ENCODE measurements around the gene ZNF281.
"Not testable (repeated sequence)": the region's sequence is repeated elsewhere in the genome, so short reads cannot be mapped to it uniquely, and the experiment has no call there.

ZNF281 gene, protein sequence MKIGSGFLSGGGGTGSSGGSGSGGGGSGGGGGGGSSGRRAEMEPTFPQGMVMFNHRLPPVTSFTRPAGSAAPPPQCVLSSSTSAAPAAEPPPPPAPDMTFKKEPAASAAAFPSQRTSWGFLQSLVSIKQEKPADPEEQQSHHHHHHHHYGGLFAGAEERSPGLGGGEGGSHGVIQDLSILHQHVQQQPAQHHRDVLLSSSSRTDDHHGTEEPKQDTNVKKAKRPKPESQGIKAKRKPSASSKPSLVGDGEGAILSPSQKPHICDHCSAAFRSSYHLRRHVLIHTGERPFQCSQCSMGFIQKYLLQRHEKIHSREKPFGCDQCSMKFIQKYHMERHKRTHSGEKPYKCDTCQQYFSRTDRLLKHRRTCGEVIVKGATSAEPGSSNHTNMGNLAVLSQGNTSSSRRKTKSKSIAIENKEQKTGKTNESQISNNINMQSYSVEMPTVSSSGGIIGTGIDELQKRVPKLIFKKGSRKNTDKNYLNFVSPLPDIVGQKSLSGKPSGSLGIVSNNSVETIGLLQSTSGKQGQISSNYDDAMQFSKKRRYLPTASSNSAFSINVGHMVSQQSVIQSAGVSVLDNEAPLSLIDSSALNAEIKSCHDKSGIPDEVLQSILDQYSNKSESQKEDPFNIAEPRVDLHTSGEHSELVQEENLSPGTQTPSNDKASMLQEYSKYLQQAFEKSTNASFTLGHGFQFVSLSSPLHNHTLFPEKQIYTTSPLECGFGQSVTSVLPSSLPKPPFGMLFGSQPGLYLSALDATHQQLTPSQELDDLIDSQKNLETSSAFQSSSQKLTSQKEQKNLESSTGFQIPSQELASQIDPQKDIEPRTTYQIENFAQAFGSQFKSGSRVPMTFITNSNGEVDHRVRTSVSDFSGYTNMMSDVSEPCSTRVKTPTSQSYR

DNA sequence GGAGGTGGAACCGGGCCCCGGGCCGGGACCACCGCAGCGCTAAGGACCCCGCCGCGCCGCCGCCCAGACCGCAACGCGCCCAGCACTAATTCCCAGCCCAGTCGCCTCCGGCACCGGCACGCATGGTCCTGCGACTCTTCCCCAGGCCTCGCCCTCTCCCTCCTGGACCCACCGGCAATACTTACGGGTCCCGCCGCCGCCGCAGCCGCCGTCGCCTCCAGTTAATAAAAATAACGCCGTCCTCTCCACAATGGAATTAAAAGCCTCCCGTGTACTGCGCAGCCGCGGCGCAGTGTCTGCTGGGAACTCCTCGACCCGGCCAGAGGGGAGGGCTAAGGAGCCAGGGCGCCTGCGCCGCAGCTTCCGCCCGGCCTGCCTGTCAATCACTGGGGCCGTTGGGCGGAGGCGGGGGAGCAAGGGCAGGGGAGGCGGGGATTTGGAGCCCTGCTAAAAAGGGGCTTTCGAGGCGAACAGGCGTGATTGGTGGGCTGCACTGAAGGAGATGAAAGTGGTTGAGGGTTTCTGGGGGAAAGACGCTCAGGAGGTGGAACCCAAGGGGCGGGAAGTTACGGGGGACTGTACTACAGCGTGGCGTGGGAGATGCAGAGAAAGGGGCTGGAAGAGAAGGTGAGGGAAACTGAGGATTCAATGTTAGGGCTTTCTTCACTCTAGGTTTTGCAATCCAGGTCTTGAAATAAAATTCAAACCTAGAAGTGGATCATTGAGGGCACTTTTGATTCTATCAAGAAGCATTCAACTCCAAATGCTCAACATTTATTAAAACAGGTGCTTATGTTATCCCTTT lies at the start of gene ZNF281:
Gene ZNF281 (minus strand): TSS at position 276 of the 805 bp plus-strand sequence. CDS start 331 bp downstream, outside the sequence.
- DNase-seq (ENCODE audit: low read depth, low spot score): peak; percentile 84

DNA sequence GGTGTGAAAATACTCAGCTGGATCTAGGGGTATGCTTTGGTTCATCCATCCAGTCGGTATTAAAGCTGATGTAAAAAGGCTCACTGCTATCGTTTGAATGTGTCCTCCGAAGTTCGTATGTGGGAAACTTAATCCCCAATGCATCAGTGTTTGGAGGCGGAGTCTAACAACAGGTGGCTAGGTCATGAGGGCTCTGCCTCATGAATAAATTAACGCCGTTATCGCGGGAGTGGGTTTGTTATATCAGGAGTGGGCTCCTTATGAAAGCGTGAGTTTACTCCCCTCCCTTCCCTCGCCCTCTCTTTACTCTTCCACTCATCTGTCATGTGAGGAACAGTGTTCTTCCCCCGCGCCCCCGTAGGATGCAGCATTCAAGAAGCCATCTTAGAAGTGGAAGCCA lies 48.9 kb upstream of the ZNF281 start:
- no peak for DNase-seq (ENCODE audit: low read depth, low spot score)

DNA sequence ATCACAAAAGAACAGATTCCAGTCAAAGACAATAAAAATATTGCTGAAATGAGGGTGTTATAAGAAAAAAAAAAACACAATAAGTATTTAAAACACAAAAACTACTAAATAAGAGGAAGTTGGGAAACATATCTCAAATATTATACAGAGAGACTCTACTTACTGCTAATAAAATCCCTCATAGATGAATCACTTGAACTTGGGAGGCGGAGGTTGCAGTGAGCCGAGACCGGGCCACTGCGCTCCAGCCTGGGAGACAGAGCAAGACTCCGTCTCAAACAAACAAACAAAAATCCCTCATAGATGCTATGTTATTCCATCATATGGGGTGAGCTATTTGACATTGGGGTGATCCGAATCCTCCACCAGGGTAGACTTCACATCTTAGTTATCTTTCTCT lies 48.0 kb upstream of the ZNF281 start:
- DNase-seq (ENCODE audit: low read depth, low spot score): no peak

DNA sequence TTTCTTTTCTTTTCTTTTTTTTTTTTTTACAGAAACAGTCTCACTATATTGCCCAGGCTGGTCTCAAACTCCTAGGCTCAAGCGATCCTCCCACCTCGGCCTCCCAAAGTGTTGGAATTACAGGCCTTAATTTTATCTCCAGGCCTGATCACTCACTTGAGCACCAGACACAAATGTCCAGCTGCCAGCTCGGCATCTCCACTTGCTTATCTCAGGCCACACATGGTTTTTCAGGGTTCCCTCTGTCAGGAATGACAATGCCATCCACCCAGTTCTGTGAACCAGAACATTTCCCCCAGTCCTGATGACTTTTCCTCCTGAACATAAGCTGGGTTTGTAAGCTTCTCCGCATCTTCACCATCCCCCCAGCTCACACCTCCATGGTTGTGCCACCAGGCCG lies 44.6 kb upstream of the ZNF281 start:
- DNase-seq (ENCODE audit: low read depth, low spot score): no peak

DNA sequence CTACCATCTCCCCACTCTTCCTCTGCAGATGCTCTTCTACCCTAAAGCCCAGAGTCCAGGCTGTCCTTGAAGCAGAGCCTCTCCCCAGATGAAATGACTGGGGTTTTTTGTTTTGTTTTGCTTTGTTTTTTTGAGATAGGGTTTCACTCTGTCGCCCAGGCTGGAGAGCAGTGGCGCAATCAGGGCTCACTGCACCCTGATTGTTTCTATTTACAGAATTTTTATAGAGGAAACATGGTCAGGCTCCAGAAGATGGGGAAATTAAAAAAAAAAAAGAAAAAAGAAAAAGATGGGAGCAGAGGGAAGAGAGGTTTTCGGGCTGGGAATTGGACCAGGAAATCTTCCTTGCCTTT lies 43.7 kb upstream of the ZNF281 start:
- DNase-seq (ENCODE audit: low read depth, low spot score): no peak

DNA sequence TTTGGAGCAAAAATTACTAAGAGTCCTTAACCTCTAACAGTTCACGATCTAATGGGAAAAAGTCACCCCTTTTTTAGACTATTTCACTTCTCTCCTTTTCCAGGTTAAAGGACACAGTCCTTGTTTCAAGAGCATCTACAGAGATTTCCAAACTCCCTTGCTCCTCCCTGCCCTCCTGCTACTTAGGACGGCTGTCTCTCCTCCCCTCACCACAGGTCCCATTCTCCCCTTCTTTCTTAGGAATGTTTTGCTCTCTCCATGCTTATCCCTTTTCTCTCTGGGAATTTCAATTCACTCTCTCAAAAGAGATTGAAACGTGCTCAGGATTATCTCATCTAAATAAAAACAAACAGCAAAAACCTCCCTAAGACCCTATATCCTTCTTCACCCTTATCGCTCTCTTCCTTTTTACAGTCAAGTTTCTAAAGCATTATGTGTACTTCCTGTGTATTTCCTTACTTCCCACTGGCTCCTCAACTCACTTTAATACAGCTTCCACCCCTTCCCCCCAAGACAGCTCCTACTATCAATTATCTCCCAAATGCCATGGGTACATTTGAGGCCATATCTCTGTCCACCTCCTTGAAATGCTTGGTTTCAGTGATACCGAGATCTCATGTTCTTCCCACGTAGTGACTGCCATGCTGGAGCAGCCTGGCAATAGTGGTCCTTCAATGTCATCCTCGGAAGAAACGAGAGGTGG lies 43.2 kb upstream of the ZNF281 start:
- DNase-seq (ENCODE audit: low read depth, low spot score): no peak

DNA sequence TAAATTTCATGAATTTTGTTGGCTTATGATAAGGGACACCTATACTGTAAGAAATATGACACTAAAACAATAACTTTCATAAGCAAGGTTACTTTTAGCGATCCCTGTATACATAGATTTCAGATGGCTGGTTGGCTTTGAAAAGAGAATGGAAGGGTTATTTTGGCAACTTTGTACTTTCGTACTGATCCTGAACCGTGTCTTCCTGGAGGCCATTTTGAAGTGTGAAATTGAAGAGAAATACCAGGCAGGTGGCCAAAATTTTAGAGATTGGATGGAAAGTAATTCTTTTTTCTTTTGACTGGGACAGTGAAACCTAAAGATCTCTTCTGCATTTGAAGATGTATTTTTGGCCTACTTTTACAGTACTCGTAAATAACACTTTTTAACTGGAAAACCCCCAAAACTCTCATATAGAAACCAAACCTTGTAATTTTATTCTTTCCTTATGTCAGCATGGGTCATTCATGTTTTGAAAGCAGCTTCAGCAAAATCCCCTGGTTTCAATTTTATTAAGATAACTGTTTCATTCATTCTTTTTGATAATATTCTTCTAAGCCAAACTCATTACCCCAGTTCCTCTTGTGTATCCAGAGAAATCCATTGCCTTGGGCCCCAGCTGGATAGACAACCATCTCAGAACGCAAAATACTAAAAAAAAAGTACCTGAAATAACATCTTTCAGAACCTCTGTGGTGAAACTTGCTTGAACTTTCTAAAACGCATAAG lies 38.4 kb upstream of the ZNF281 start:
- DNase-seq (ENCODE audit: low read depth, low spot score): no peak

DNA sequence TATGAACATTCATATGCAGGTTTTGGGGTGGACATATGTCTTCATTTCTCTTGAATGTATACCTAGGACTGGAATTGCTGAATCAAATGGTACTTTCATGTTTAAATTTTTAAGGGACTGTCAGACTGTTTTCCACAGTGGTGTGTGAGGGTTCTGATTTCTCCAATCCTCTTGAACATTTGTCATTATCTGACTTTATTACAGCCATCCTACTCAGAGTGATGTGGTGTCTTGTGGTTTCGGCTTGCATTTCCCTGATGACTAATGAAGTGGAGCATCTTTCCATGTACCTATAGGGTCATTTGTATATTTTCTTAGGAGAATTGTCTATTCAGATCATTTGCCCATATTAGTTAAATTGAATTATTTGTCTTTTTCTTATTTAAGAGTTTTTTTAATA lies 35.4 kb upstream of the ZNF281 start:
- no peak for DNase-seq (ENCODE audit: low read depth, low spot score)

DNA sequence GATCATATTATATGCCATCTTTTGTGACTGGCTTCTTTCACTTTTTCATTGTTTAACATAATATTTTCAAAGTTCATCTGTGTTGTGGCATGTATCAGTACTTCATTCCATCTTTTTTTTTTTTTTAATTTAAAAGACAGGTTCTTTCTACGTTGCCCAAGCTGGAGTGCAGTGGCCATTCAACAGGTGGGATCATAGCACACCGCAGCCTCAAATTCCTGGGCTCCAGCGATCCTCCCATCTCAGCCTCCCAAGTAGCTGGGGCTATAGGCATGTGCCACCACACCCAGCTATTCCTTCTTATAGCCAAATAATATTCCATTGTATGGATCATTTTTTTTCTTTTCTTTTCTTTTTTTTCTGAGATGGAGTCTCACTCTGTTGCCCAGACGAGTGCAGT lies 34.6 kb upstream of the ZNF281 start:
- no peak for DNase-seq (ENCODE audit: low read depth, low spot score)

DNA sequence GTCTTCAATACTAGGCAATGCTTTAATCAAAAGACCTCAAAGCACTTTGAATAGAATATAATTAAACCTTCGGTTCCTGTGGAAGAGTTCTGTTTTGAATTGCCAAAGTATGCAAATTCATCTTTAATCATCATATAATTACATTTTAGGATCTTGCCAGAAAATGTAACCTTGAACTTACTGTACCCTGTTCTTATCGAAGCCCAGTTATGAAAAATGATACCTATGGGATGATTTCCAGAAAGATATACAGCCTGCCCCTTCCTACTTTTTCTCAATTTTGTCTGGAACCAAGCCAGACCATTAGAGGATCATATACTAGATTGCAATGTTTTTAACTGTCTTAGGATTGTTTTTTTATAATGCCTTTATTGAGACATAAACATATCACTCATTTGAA lies 34.0 kb upstream of the ZNF281 start:
- no peak for DNase-seq (ENCODE audit: low read depth, low spot score)

DNA sequence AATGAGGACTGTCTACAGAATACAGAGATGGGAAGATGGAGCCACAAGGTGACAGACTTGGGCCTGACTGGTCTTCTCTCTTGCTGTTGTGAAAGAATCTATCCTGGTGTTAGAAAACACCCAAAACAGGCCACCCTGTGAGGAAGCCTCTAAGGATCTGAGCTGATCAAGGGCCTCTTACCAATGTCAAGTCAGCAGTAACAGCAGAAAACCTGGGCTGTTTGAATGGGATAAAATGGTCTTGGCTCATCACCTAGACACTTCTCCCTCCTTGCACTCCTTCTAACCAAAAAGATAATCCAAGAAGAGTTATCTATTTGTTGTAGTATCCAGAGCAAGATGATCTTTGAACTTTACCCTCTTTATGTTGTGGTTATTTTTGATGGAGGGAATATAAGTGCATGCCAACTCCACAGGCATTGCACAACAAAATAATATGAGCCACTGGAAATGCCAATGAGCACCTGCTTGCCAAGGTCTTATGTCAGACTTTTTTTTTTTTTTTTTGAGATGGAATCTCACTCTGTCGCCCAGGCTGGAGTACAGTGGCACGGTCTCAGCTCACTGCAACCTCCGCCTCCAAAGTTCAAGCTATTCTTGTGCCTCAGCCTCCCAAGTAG lies 32.8 kb upstream of the ZNF281 start:
- no peak for DNase-seq (ENCODE audit: low read depth, low spot score)

DNA sequence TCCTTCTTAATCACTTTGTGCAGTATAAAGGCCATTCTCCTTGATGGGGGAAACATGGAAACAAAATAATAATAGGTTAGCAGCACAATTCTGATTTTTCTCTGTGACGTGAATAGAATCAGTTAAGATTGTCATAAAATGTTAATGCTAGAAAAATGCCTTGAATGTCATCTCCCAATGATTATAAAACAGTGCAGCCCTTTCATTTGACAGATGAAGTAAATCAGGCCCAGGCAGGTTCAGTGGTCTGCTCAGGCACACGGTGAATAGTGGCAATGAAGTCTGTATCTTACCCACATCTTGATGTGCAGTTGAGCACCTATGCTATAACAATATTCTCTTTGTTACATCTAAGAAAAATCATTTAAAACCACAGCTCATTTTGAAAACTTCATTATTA lies 32.2 kb upstream of the ZNF281 start:
- DNase-seq (ENCODE audit: low read depth, low spot score): no peak

DNA sequence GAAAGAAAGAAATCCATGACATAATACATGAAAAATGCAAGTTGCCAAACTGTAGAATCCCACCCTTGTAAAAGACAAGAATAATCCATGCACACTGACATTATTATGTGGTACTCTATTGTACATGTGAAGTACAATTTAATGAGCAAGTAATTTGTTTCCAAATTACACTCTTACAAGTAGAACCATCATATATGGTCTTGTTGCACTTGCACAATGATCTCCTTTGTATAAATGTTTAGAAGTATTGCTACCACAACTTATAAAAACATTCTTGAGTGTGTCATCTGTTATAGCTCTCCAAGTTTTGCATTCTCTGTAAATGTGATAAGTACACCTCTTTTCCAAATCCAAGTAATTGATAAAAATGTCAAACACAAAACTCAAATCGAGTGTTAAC lies 29.1 kb upstream of the ZNF281 start:
- no peak for DNase-seq (ENCODE audit: low read depth, low spot score)

DNA sequence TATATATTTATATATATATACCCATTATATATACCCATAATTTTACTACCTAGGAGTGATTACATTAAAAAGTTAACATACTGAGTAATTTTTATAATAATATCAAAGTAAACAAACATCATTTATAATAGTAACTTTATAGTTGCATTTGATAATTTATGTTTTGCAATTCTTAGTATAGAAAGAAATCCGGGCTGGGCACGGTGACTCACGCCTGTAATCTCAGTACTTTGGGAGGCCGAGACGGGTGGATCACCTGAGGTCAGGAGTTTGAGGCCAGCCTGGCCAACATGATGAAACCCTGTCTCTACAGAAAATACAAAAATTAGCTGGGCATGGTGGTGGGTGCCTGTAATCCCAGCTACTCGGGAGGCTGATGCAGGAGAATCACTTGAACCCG lies 28.6 kb upstream of the ZNF281 start:
- DNase-seq (ENCODE audit: low read depth, low spot score): not testable (repeated sequence)

DNA sequence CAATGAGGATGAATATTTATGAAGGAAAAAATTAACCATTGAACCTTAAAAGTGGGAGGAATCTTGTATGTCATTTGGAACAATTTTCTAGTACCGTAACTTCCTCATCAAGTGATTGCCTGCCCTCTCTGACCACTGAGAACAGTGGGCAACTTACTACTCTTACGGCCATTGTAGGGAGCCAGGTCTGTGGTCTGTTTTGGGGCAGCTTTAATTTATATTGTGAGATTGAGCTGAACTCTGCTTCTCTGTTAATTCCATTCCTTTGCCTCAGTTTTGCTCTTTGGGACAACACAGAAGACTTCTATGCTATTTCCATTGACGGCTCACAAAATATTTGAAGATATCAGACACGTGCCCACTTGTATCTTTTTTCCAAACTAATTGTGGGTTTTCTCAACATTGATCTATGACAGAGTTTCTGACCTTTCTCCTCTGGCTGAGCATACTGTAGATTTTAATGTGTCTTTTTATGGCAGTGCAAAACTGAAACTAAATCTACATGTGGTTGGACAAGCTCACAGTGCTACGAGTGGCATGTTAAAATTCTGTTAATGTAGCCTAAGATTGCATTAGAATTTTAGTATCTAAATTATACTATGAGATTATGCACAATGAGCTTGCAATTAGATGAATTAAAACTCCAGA lies 27.8 kb upstream of the ZNF281 start:
- DNase-seq (ENCODE audit: low read depth, low spot score): no peak

DNA sequence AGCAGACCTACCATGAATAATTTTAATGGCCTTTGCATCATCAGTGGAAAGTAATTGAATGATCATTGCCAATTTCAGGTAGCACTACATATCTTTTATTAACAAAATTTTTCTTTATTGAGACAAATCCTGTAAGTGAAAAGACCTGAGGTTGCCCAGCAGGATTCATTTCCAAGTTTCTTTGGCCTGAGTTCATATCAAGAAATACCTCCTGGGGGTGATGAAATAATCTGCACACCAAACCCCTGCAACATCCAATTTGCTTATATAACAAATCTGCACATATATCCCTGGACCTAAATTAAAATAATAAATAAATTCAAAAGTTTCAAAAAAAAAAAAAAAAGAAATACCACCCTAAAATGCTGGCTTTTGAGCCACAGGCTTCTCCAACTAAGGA lies 27.3 kb upstream of the ZNF281 start:
- no peak for DNase-seq (ENCODE audit: low read depth, low spot score)

DNA sequence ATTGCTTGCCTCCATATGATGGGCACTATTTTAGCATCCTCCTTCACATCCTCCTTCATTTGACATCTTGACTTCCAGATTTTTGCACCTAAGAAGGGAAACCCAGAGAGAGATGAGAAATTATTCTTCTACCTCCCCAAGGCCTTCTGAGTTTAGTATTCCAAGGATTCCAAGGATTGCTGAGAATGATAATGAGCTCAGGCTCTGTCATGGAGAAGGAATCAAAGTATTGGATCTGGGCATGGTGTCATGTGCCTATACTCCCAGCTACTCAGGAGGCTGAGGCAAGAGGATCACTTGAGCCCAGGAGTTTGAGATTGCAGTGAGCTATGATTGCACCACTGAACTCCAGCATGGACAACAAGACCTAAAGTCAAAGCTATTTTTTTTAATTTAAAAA lies 26.6 kb upstream of the ZNF281 start:
- no peak for DNase-seq (ENCODE audit: low read depth, low spot score)

DNA sequence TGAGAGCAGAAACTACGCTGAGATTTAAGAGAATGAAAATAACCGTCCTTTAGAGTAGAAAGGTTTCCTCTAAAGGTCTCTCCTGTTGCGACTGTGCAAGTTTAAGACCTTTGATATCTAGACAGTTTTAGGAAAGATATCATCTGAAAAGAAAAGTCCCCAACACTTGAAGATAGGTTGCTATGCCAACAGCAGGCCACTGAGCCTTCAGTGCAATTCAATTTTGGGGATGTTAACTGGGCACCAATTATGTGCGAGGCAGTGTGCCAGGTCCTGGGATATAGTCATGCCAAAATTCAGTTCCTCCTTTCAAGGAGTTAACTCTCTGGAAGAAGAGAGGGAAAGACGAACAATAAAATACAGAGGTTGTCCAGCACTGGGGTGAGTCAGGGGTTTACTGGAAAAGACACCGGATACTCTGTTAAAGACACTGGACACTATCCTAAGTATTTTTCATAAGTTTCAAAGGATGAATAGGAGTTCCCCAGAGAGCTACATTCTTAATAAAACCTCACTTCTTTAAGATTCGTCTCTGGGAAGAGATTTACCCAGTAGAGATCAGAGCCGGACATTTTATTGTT lies 25.5 kb upstream of the ZNF281 start:
- no peak for DNase-seq (ENCODE audit: low read depth, low spot score)

DNA sequence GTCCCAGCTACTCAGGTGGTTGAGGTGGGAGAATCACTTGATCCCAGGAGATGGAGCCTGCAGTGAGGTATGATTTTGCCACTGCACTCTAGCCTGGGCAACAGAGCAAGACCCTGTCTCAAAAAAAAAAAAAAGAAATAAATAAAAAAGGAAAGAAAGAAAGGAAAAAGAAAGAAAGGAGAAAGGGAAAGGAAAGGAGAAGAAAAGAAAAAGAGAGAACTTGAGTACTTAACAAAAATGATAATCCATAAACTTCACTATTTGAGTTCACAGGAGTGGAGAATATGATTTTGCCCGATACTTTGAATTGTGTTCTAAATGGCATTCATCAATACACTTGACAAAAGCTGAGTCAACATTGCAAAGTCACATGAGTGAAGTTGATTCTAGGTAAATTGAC lies 23.8 kb upstream of the ZNF281 start:
- DNase-seq (ENCODE audit: low read depth, low spot score): no peak
